Nephron (organoid): ENCODE data around the gene RAD18.

Experiments used
- H3K27ac Mint-ChIP-seq, 3 experiments: 2 replicates each; pipeline ENCODE4 v1.8.0; 2020; ENCODE audit warnings: mixed read lengths in 3 of 3, mild to moderate bottlenecking in 2 of 3, moderate library complexity in 1 of 3
- H3K27me3 Mint-ChIP-seq: 2 replicates; pipeline ENCODE4 v1.8.0; 2021; ENCODE audit warnings: low read depth, mild to moderate bottlenecking, moderate library complexity, mixed read lengths
- H3K36me3 Mint-ChIP-seq: 2 replicates; pipeline ENCODE4 v1.8.0; 2020; ENCODE audit warnings: low read depth, mixed read lengths
- H3K4me1 Mint-ChIP-seq: 2 replicates; pipeline ENCODE4 v1.8.0; 2020; ENCODE audit warnings: mixed read lengths
- H3K4me3 Mint-ChIP-seq, 3 experiments: 2 replicates each; pipeline ENCODE4 v1.8.0; 2020; ENCODE audit warnings: mild to moderate bottlenecking in 3 of 3, mixed read lengths in 3 of 3, moderate library complexity in 2 of 3
- H3K9me3 Mint-ChIP-seq: 2 replicates; pipeline ENCODE4 v1.8.0; 2020; ENCODE audit warnings: mixed read lengths
- CTCF ChIP-seq, 3 experiments: fragments of 200-600 bp; sonication (generic); IDR thresholded peaks; one replicate each; pipeline ENCODE4 v1.5.0; 2021; ENCODE audit warnings: antibody characterized with exemption in 3 of 3; ENCODE audit not compliant: unreplicated experiment in 3 of 3

The RAD18 gene

DNA sequence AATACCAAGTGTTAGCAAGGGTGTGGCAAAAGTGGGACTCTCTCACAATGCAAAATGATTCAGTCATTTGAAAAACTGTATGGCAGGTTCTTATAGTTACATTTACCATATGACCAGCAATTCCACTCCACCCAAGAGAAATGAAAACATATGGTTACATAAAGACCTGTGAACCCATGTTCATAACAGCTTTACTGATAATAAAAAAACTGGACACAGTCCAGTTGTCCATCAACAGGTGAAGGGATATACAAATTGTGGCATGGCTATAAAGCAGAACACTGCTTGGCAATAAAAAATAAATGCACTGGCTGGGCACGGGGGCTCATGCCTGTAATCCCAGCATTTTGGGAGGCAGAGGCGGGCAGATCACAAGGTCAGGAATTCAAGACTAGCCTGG, 30.8 kb downstream of the RAD18 start:
- Mint-ChIP-seq H3K4me1 (no peaks in the 10 kb centered on the region), H3K36me3 (peaks cover 13% of the 10 kb centered on the region), H3K27me3 (no peaks in the 10 kb centered on the region), H3K27ac (no peak overlapping the region), H3K9me3 (no peaks in the 10 kb centered on the region), H3K4me3 (no peak overlapping the region)
- no peak for TF ChIP-seq CTCF (IDR thresholded peaks at IDR 0.05; ENCODE audit: unreplicated experiment in 3 of 3)

GRCh38 chr3:8931342-8931741, 31.9 kb downstream of the RAD18 start:
- H3K4me1 Mint-ChIP-seq: no peaks in the 10 kb centered on the region
- H3K4me3 Mint-ChIP-seq: no peak overlapping the region
- no peak overlapping the region for H3K27ac Mint-ChIP-seq
- TF ChIP-seq CTCF (IDR thresholded peaks at IDR 0.05; ENCODE audit: unreplicated experiment in 3 of 3): no peak
- H3K27me3 Mint-ChIP-seq: no peaks in the 10 kb centered on the region
- H3K36me3 Mint-ChIP-seq: peaks cover 15% of the 10 kb centered on the region
- H3K9me3 Mint-ChIP-seq: no peaks in the 10 kb centered on the region

DNA sequence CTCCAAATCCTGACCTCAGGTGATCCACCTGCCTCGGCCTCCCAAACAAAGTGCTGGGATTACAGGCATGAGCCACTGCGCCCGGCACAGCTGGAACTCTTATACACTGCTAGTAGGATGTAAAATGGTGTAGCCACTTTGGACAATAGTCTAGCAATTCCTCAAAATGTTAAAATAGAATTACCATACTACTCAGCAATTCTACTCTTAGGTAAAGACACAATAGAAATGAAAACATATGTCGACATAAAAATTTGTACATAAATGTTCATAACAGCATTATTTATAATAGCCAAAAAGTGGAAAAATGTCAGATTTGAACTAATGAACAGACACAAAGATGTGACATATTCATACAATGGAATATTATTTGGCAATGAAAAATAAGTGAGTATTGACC, 33.4 kb downstream of the RAD18 start:
- no peak for TF ChIP-seq CTCF (IDR thresholded peaks at IDR 0.05; ENCODE audit: unreplicated experiment in 3 of 3)
- Mint-ChIP-seq H3K9me3 (no peaks in the 10 kb centered on the region), H3K4me3 (no peak overlapping the region), H3K4me1 (no peaks in the 10 kb centered on the region), H3K36me3 (peaks cover 25% of the 10 kb centered on the region), H3K27ac (no peak overlapping the region), H3K27me3 (no peaks in the 10 kb centered on the region)

DNA sequence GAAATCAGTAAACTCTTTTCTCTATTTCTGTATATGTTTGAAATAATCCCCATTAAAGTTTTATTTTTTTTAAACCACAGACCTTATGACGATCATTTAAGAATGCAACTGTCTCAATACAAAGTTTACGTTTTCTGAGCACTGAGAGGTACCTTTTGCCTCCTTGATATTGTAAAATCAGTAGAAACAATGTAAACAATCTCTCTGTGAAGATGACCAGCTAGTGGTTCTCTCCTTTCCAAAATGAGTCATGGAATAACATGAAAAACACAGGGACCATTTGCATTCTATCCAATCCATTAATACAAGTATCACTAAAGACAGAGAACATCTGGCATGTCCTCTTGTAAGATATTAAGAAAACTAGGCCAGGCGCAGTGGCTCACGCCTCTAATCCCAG, 48.8 kb downstream of the RAD18 start:
- Mint-ChIP-seq H3K36me3 (peaks cover 33% of the 10 kb centered on the region), H3K4me3 (no peak overlapping the region), H3K9me3 (no peaks in the 10 kb centered on the region), H3K27ac (no peak overlapping the region), H3K4me1 (no peaks in the 10 kb centered on the region), H3K27me3 (no peaks in the 10 kb centered on the region)
- no peak for TF ChIP-seq CTCF (IDR thresholded peaks at IDR 0.05; ENCODE audit: unreplicated experiment in 3 of 3)

DNA sequence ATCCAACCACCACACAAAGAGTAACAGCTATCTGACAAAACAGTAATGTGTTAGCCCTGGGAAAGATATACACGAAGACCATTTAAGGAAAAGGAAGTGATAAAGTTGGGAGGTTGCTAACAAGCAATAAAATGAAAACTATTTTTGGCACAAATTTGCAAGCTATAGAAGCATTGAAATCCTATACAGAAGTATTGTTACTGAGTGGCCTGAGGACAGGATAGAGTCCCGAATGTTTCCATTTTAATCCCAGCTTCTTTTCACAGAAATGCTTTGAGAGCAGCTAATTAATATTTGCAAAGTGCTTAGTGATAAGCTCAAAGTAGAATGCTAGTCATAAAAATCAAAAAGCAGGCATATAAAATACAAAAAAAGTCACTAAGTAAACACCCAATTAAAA, 51.5 kb downstream of the RAD18 start:
- H3K27me3 Mint-ChIP-seq: no peaks in the 10 kb centered on the region
- H3K4me1 Mint-ChIP-seq: no peaks in the 10 kb centered on the region
- TF ChIP-seq CTCF (IDR thresholded peaks at IDR 0.05; ENCODE audit: unreplicated experiment in 3 of 3): no peak
- no peaks in the 10 kb centered on the region for H3K9me3 Mint-ChIP-seq
- peaks cover 31% of the 10 kb centered on the region for H3K36me3 Mint-ChIP-seq
- no peak overlapping the region for H3K4me3 Mint-ChIP-seq
- H3K27ac Mint-ChIP-seq: no peak overlapping the region

DNA sequence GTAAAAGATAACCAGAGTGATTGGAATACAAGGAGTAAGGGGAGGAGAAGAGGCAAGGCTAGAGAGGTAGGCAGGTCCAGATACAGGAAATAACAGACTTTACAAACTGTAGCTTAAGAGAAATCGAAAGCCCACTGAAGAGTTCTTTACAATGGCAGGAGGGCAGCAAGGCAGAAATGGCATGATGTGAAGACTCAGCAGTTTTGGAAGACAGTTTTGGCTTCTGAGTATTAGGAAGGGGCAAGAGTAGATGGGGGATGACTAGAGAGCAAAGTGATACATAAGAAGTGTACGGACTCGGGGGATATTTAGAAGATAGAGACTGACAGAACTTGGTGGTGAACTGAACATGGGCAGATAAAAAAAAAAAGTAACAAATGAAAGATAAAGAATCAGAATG, 54.1 kb downstream of the RAD18 start:
- no peak for TF ChIP-seq CTCF (IDR thresholded peaks at IDR 0.05; ENCODE audit: unreplicated experiment in 3 of 3)
- no peaks in the 10 kb centered on the region for H3K4me1 Mint-ChIP-seq
- no peak overlapping the region for H3K4me3 Mint-ChIP-seq
- H3K9me3 Mint-ChIP-seq: no peaks in the 10 kb centered on the region
- H3K27ac Mint-ChIP-seq: no peak overlapping the region
- H3K36me3 Mint-ChIP-seq: peaks cover 20% of the 10 kb centered on the region
- H3K27me3 Mint-ChIP-seq: no peaks in the 10 kb centered on the region
